Medulla oblongata (tissue), 1 donor: Measurements from ENCODE around the gene TOGARAM2.

Experiments
- DNase-seq: peaks from one replicate; pipeline ENCODE4 v3.0.0-alpha.2; 2015; ENCODE audit errors: extremely low spot score

TOGARAM2 gene

GRCh38 chr2:28981016-28981441, at the start of gene TOGARAM2:
TOGARAM2 (plus strand) TSS chr2:28981298; CDS start chr2:28994835, 13,537 bp downstream.
- DNase-seq = peak; percentile 70

- no peak for DNase-seq
Observed at GRCh38 chr2:28934769-28935168, 46.3 kb upstream of the TOGARAM2 start.

- no peak for DNase-seq
Observed at GRCh38 chr2:28941008-28941407, 40.1 kb upstream of the TOGARAM2 start.

GRCh38 chr2:28944535-28945248, 36.4 kb upstream of the TOGARAM2 start:
- DNase-seq = no peak

- no peak for DNase-seq
Observed at GRCh38 chr2:28948160-28948559, 32.9 kb upstream of the TOGARAM2 start.

GRCh38 chr2:28949190-28949589, 31.9 kb upstream of the TOGARAM2 start:
- no peak for DNase-seq

- DNase-seq = no peak
Observed at GRCh38 chr2:28949617-28950305, 31.3 kb upstream of the TOGARAM2 start.

GRCh38 chr2:28950941-28951630, 30.0 kb upstream of the TOGARAM2 start:
- DNase-seq = no peak

- no peak for DNase-seq
Observed at GRCh38 chr2:28951910-28952835, 28.9 kb upstream of the TOGARAM2 start.

GRCh38 chr2:28952836-28953211, 28.3 kb upstream of the TOGARAM2 start:
- peak; percentile 19 for DNase-seq

GRCh38 chr2:28955467-28955866, 25.6 kb upstream of the TOGARAM2 start:
- no peak for DNase-seq

- peak; percentile 37 for DNase-seq
Observed at GRCh38 chr2:28956415-28956826, 24.7 kb upstream of the TOGARAM2 start.

- peak; percentile 15 for DNase-seq
Observed at GRCh38 chr2:28956890-28957289, 24.2 kb upstream of the TOGARAM2 start.

- peak; percentile 93 for DNase-seq
Observed at GRCh38 chr2:28958689-28959088, 22.4 kb upstream of the TOGARAM2 start.

- no peak for DNase-seq
Observed at GRCh38 chr2:28960401-28960800, 20.7 kb upstream of the TOGARAM2 start.

- DNase-seq = no peak
Observed at GRCh38 chr2:28962505-28962904, 18.6 kb upstream of the TOGARAM2 start.

- DNase-seq = peak; percentile 55
Observed at GRCh38 chr2:28970464-28971160, 10.5 kb upstream of the TOGARAM2 start.

GRCh38 chr2:28972778-28973335, 8.2 kb upstream of the TOGARAM2 start:
- DNase-seq = no peak

GRCh38 chr2:28974252-28974651, 6.8 kb upstream of the TOGARAM2 start:
- DNase-seq = no peak

GRCh38 chr2:28975671-28976070, 5.4 kb upstream of the TOGARAM2 start:
- no peak for DNase-seq

- DNase-seq = no peak
Observed at GRCh38 chr2:28976584-28976983, 4.5 kb upstream of the TOGARAM2 start.
